Brain microvascular endothelial cell (primary cell): Measurements from ENCODE around the gene TBC1D21.

Experiments used
- DNase-seq: peaks from one replicate; pipeline ENCODE4 v3.0.0-alpha.2; 2020
- H3K27ac ChIP-seq: fragments of 250-450 bp; sonication (Bioruptor Pico); 2 replicates; pipeline ENCODE4 v1.5.1; 2020; ENCODE audit warnings: mild to moderate bottlenecking, moderate library complexity
- H3K27me3 ChIP-seq: fragments of 250-450 bp; sonication (Bioruptor Pico); replicated peaks from 2 replicates; pipeline ENCODE4 v1.5.1; 2020; ENCODE audit warnings: mild to moderate bottlenecking
- H3K36me3 ChIP-seq: fragments of 250-450 bp; sonication (Bioruptor Pico); replicated peaks from 2 replicates; pipeline ENCODE4 v1.5.1; 2020; ENCODE audit warnings: mild to moderate bottlenecking
- H3K4me3 ChIP-seq: 2 replicates; pipeline ENCODE4 v1.5.1; 2011; ENCODE audit warnings: low read depth, mild to moderate bottlenecking, control low read depth, low read length, moderate library complexity
- in situ Hi-C: cut with HindIII; loops from 2 replicates; pipeline ENCODE4 v1.10.0; 2017; ENCODE audit warnings: low sequenced_read_pairs, low pct_ligation_motif_present
- TF ChIP-seq, protein P1 (sequence below): IDR thresholded peaks from 2 replicates; pipeline ENCODE4 v1.5.1; 2011; ENCODE audit warnings: low read depth, mild to moderate bottlenecking, moderate library complexity, low read length, control low read depth, inconsistent platforms; ENCODE audit errors: missing control alignments

TBC1D21 gene

DNA sequence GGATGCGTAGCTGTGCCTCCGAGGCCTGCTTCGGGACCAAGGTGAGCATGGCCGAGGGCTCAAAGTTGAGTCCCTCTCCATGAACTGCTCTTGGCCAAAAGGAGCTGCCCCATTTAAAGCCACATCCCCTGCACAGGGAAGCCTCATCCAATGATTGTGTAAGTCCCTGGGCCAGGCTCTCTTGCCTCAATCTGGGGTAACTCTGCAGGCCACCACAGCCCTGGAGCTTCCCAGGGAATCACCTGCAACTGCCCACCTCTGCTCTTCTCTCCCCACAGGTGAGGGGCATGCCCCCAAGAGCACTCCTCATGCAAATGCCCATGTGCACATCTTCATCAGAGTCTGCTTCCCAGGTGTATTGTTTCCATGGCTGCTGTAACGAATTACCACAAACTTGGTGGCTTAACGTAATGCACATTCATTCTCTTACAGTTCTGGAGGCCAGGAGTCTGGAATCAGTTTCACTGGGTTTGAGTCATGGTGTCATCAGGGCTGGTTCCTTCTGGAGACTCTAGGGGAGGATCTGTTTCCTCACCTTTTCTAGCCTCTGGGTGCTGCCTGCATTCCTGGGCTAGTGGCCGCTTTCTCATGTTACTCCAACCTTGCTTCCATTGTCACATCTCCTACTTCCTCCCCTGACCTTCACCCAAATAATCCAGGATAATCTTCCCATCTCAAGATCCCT lies 27.9 kb downstream of the TBC1D21 start:
- TF ChIP-seq, protein P1, sequence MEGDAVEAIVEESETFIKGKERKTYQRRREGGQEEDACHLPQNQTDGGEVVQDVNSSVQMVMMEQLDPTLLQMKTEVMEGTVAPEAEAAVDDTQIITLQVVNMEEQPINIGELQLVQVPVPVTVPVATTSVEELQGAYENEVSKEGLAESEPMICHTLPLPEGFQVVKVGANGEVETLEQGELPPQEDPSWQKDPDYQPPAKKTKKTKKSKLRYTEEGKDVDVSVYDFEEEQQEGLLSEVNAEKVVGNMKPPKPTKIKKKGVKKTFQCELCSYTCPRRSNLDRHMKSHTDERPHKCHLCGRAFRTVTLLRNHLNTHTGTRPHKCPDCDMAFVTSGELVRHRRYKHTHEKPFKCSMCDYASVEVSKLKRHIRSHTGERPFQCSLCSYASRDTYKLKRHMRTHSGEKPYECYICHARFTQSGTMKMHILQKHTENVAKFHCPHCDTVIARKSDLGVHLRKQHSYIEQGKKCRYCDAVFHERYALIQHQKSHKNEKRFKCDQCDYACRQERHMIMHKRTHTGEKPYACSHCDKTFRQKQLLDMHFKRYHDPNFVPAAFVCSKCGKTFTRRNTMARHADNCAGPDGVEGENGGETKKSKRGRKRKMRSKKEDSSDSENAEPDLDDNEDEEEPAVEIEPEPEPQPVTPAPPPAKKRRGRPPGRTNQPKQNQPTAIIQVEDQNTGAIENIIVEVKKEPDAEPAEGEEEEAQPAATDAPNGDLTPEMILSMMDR = no peak
- Histone ChIP-seq H3K4me3 (no peak overlapping the region), H3K27me3 (no peaks in the 10 kb centered on the region), H3K27ac (no peak overlapping the region), H3K36me3 (no peaks in the 10 kb centered on the region)
- in situ Hi-C loops = no loop called here
- no peak for DNase-seq

DNA sequence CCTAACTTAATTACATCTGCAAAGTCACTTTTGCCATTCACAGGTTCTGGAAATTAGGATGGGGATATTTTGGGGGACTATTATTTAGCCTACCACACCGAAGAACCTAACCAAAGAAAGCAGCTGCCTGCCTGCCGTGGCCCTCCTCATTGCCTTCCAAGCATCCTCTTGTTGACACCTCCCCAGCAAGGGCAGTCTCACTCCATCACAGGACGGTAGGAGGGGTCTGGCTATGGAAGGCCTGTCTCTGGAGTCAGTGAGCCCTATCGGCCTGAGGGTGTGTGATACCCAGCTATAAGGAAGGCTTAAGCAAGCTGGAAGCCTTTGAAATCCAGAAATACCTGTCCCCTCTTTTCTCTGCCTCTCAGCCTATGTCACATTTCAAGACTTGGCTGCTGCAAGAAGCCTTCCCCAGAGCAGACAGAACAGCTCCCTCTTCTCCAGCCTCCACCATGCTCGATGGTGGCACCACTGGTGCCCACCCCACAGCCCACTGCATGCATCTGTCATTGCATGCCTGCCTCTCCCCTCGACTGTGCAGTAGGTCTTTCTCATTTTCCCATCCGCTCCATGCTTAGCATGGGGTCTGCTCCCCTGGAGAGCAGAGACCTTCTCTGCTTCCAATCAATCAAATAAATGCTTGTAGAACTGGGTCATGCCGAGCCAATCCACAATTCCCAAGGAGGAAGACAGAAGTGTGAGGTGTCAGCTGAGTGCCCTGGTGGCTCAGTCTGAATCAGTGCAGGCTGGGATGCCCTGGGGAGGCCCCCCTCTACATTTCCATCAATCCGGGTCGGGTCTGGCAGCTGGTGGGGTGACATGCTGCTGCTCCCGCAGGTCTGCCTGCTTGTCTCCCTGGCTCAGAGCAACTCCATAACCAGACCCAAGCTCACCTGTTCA lies 29.0 kb downstream of the TBC1D21 start:
- TF ChIP-seq, protein P1 = no peak
- DNase-seq = no peak
- in situ Hi-C loops = no loop called here
- H3K4me3 ChIP-seq = no peak overlapping the region
- H3K27me3 ChIP-seq = no peaks in the 10 kb centered on the region
- no peaks in the 10 kb centered on the region for H3K36me3 ChIP-seq
- no peak overlapping the region for H3K27ac ChIP-seq

DNA sequence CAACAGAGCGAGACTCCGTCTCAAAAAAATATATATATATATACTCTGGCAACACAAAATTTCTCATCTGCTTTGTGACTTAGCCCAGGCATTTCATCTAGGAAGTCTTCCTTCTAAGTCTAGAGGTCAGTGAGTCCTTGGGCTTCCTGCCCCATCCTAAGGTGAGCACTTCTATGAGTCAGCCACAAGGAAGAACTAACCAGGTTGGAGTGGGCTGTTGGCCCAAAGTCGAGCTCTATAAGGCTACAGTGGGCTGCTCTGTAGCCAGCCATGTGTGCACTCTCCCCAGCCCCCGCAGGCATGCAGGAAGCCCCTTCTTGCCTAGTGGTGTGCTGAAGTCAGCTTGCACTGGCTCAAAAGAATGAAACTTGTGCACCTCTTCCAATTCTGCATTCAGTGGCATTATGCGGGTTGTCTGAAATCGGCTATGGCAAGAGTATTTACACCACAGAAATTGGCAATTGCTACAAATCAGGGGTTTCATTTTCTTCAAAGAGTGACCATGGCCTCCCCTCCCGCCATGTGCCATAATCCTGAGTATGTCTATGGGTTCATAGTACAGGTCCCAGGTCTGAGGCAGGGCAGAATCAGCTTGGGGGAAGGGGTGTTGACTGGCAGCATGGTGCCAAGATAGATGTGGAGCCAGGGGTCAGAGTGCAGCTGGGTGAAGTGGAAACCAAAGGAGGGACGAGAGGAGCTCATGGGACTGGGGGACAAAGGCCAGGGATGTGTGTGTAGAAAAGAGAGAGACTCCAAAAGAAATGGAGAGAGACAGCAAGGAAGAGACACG lies 30.9 kb downstream of the TBC1D21 start:
- DNase-seq = no peak
- in situ Hi-C loops = no loop called here
- TF ChIP-seq, protein P1 = no peak
- Histone ChIP-seq H3K27me3 (no peaks in the 10 kb centered on the region), H3K4me3 (no peak overlapping the region), H3K36me3 (no peaks in the 10 kb centered on the region), H3K27ac (no peak overlapping the region)

DNA sequence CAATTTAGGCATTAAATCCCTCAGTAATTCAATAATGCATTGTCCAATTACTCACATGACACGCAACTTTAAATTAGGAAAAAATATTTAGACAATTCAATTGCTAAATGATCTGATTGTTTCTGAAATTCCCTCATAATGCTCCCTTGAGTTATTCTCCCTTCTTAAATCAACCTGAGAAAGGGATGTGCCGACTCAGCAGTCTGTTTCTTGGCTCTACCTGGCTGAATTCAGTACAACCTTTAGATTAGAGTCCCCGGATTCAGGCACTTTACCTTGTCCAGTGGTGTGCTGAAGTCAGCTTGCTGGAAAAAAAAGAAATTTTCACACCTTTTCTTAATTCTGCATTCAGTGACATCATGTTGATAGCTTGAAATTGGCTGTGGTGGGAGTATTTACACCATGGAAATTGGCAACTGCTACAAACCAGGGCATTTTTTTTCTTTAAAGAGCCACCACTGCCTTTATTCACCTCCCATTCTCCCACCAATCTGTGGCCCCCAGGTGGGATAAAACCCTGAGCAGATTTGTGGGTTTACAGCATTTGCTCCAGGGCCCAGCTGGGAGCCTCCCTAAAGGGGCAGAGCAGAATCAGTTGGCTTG lies 32.0 kb downstream of the TBC1D21 start:
- in situ Hi-C loops = no loop called here
- no peak overlapping the region for H3K27ac ChIP-seq

More for the DNA sequence above, 32.0 kb downstream of the TBC1D21 start:
- Histone ChIP-seq H3K4me3 (no peak overlapping the region), H3K27me3 (no peaks in the 10 kb centered on the region), H3K36me3 (no peaks in the 10 kb centered on the region)
- TF ChIP-seq, protein P1 = no peak
- DNase-seq = no peak
